GM10847 (cell line): Measurements from ENCODE around the gene ROBO1.

Source experiments
- POLR2A ChIP-seq: IDR thresholded peaks from 2 replicates; pipeline ENCODE4 v1.6.1; 2011; ENCODE audit not compliant: insufficient read length; ENCODE audit errors: extremely low read depth

ROBO1 gene

GRCh38 chr3:78919021-78919755 is 848.6 kb downstream of the ROBO1 start:
- no peak for TF ChIP-seq POLR2A

GRCh38 chr3:78918361-78919020 is 849.3 kb downstream of the ROBO1 start:
- TF ChIP-seq POLR2A, result no peak

GRCh38 chr3:78917536-78917935 is 850.3 kb downstream of the ROBO1 start:
- no peak for TF ChIP-seq POLR2A

- no peak for TF ChIP-seq POLR2A
Measured at GRCh38 chr3:78913711-78914110, 854.1 kb downstream of the ROBO1 start.

- TF ChIP-seq POLR2A, result no peak
Measured at GRCh38 chr3:78912687-78913086, 855.1 kb downstream of the ROBO1 start.

- no peak for TF ChIP-seq POLR2A
Measured at GRCh38 chr3:78912259-78912658, 855.5 kb downstream of the ROBO1 start.

DNA sequence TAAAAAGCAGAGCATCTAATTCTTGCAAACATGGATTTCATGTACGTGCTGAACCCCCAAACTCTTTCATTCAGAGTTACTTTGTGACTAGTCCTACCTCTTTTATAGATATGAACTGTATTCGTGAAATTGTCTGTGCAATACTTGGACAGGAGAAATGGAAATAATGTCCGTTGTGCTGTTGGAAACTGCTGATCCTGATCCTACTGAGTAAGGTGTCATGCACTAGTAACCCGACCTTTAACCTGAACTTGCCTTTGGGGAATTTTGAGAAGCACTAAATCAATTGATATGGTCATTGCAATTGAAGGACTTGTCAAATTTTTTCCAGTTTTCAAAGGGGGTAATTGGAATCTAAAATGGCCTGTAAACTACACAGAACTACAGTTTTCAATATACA is 856.4 kb downstream of the ROBO1 start:
- no peak for TF ChIP-seq POLR2A

GRCh38 chr3:78908236-78908635 is 859.6 kb downstream of the ROBO1 start:
- no peak for TF ChIP-seq POLR2A

GRCh38 chr3:78907367-78907766 is 860.4 kb downstream of the ROBO1 start:
- TF ChIP-seq POLR2A, result no peak

DNA sequence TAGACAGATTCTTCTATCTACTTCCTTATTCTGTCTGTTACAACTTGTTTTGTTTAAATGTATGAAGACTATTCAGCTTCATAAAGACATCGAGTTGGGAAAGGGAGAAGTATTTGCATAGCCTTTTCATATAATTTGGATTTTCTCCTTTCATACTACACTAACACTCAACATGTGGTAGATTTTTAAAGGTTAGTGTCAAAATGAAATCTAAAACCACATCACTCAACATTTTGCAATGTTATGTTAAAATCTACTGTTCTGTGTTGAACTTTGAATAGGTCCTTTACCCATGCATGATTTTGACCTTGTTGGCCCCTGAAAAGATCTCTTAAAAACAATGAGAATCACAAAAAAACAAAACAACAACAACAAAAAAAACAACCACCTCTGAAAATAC is 860.9 kb downstream of the ROBO1 start:
- TF ChIP-seq POLR2A, result no peak

DNA sequence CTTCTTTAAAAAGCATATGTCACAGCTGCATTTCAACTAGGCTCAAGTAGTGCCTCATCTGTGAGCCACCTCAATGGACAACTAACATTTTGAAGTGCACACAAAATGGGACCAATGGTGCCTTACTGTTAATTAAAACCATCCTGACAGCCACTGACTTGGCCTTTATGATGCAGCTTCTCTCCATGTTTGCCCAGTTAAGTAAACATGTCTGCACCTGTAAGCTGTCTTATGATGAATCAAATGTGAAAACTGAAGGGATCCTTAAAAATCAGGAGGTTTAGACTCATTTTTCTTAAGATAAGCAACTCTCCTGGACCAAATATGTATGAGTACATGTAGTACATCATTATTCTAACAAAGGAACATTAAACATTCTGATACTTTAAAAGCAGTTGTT is 861.6 kb downstream of the ROBO1 start:
- no peak for TF ChIP-seq POLR2A

DNA sequence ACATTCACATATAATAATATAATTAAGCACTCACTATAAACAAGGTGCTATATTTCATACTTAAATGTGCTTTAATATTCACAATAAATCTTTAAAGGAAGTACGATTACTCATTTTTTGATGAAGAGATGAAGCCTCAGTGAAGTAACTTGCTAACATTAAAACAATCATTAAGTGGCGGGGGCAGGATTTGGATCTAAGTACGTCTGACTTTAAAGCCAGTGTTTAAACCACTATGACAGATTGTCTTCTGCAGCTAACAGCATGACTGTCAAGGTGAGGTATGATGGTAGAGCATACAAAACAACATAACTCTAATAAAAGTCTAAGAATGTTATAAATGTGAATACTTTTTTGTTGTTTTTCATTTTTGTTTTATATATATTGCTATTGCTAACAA is 862.1 kb downstream of the ROBO1 start:
- TF ChIP-seq POLR2A, result no peak

- TF ChIP-seq POLR2A, result no peak
Measured at GRCh38 chr3:78901544-78901943, 866.3 kb downstream of the ROBO1 start.

DNA sequence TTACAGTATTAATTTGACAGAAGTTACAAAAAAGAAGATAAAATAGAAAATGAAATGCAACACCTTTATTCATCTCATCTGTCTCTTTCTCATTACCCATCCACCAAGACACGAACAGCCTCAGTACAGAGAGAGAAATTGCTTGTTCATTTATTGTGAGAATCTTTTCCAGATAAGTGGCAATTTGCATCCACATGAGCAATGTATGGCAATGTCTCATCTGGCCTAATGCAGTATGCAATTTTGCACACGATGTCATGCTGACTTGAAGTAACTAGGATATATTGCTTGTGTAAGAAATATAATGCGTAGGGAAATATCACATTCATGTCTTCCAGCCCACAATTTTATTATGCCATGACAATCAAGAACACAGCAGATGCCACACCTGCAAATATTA is 866.9 kb downstream of the ROBO1 start:
- TF ChIP-seq POLR2A, result no peak

DNA sequence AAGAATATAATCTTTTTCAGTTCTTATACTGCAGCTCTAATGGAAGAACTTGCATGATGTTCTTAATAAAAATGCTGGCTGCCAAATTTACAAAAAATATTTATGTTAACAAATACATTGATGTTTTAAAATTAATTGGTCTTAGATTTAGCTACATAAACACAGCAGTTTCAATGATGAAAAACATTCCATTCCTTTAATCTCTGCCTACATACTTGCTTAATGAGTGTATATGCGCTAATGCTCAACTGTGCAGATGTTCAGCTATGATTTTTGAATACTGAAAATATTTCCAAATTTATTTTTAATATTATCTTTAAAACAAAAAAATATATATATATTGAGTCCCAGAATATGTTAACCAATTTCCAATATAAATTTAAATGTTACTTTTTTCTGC is 867.4 kb downstream of the ROBO1 start:
- no peak for TF ChIP-seq POLR2A

- no peak for TF ChIP-seq POLR2A
Measured at GRCh38 chr3:78895528-78895927, 872.3 kb downstream of the ROBO1 start.

- TF ChIP-seq POLR2A, result no peak
Measured at GRCh38 chr3:78894787-78895186, 873.0 kb downstream of the ROBO1 start.

DNA sequence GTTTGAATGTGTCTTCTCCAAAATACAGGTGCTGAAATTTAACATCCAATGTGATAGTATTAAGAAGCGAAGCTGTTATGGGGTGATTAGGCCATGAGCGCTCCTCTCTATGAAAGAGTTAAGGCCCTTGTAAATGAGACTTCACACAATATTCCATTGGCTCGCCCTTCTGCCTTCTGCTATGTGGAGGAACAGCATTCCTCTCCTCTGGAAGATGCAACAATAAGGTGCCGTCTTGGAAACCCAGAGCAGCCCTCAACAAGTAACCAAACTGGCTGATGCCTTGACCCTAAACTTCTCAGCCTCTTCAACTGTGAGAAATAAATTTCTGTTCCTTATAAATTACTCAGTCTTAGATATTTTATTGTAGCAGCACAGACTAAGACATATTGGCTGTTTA is 874.6 kb downstream of the ROBO1 start:
- TF ChIP-seq POLR2A, result no peak

DNA sequence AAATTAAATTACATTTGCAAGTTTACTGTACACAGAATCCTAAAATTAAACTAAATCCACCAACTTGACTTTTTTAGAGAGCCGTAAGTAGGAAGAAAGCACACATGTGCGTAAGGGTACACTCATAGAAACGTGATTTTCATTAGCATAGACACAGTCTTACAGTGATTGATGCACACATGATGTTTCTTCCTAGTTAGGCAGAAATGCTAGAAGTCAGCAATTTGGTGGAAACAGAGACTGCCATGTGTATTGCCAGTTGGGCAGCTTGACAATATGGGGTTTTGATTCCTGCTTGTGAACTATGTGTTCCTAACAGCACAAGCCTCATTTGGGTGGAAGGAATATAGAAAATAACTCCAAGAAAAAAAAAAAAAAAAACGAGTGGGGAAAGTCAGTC is 878.5 kb downstream of the ROBO1 start:
- no peak for TF ChIP-seq POLR2A
